Thoracic aorta (tissue), 2 donors: ENCODE results near the gene KRTAP19-1. TPM values are rescaled to one million over a fixed set of nuclear protein-coding genes. Genes with fewer than 3 reads are reported as not detected.

Experiments used
- ATAC-seq: fragments of 150-250 bp; one replicate; pipeline ENCODE4 v1.8.0; 2017; ENCODE audit warnings: low read depth; ENCODE audit not compliant: insufficient number of reproducible peaks, low FRiP score
- DNase-seq: peaks from one replicate; pipeline ENCODE4 v3.0.0-alpha.2; 2020; ENCODE audit warnings: low spot score
- H3K27ac ChIP-seq, 2 donors: fragments of 200-600 bp; sonication (generic); 1 replicate in 1 of 2; 2 replicates in 1 of 2; pipeline ENCODE4 v1.5.1; 2016; ENCODE audit warnings: mild to moderate bottlenecking in 2 of 2, moderate library complexity in 2 of 2
- H3K27me3 ChIP-seq: fragments of 200-600 bp; sonication (generic); replicated peaks from 2 replicates; pipeline ENCODE4 v1.6.0; 2016; ENCODE audit warnings: mild to moderate bottlenecking; ENCODE audit not compliant: insufficient read depth
- H3K36me3 ChIP-seq: fragments of 200-600 bp; sonication (generic); one replicate; pipeline ENCODE4 v1.5.1; 2016
- H3K4me1 ChIP-seq, 2 donors: fragments of 200-600 bp; sonication (generic); 1 replicate in 1 of 2; 2 replicates in 1 of 2; pipeline versions ENCODE4 v1.5.1 to v1.6.0; 2016; ENCODE audit warnings: low read depth in 2 of 2, mild to moderate bottlenecking in 1 of 2; ENCODE audit not compliant: control insufficient read depth in 1 of 2
- H3K4me3 ChIP-seq: fragments of 200-600 bp; sonication (generic); 2 replicates; pipeline ENCODE4 v1.5.1; 2016; ENCODE audit warnings: mild to moderate bottlenecking
- H3K9me3 ChIP-seq: fragments of 200-600 bp; sonication (generic); 2 replicates; pipeline ENCODE4 v1.5.1; 2016
- CTCF ChIP-seq: fragments of 200-600 bp; sonication (generic); IDR thresholded peaks from one replicate; pipeline ENCODE4 v1.5.1; 2019; ENCODE audit warnings: antibody characterized with exemption
- total RNA-seq, 2 donors: library from RNA; depleted of rRNA; stranded (reverse); fragments of >200 nt; gene quantifications; one replicate each; pipeline versions ENCODE4 v1.1.0 to v1.2.3, GENCODE V29; 2016

KRTAP19-1 gene
- total RNA-seq, 2 donors from 2014 or later = not detected

GRCh38 chr21:30430170-30430655, 50.0 kb downstream of the KRTAP19-1 start, which contains the start of gene KRTAP13-4:
Gene KRTAP13-4 (plus strand): TSS chr21:30430220. CDS start chr21:30430276, 56 bp downstream.
- Histone ChIP-seq H3K4me3 (no peak within 1 kb of the TSS), H3K9me3 (no peaks in the 10 kb centered on the region), H3K4me1 (no peaks in the 10 kb centered on the region), H3K27ac (no peak within 1 kb of the TSS), H3K36me3 (no peaks in the 10 kb centered on the region), H3K27me3 (no peaks in the 10 kb centered on the region)
- no peak for TF ChIP-seq CTCF
- ATAC-seq = no peak
- no peak for DNase-seq

Other genes starting within 250 kb of the KRTAP19-1 start
- not detected for gene KRTAP24-1, start 197.4 kb downstream of the KRTAP19-1 start, total RNA-seq
- gene KRTAP25-1, start 190.9 kb downstream of the KRTAP19-1 start, total RNA-seq = not detected
- gene KRTAP26-1, start 160.1 kb downstream of the KRTAP19-1 start, total RNA-seq = not detected
- not detected for gene KRTAP27-1, start 142.7 kb downstream of the KRTAP19-1 start, total RNA-seq
- not detected for gene KRTAP23-1, start 131.8 kb downstream of the KRTAP19-1 start, total RNA-seq
- gene KRTAP13-2, start 108.1 kb downstream of the KRTAP19-1 start, total RNA-seq = not detected
- not detected for gene KRTAP13-1, start 84.3 kb downstream of the KRTAP19-1 start, total RNA-seq
- not detected for gene KRTAP13-3, start 54.4 kb downstream of the KRTAP19-1 start, total RNA-seq
- gene KRTAP13-4, start 50.1 kb downstream of the KRTAP19-1 start, total RNA-seq = not detected
- gene KRTAP15-1, start 40.1 kb downstream of the KRTAP19-1 start, total RNA-seq = not detected
- not detected for gene KRTAP19-2, start 7.1 kb upstream of the KRTAP19-1 start, total RNA-seq
- not detected for gene KRTAP19-3, start 11.6 kb upstream of the KRTAP19-1 start, total RNA-seq
- gene KRTAP19-4, start 16.8 kb upstream of the KRTAP19-1 start, total RNA-seq = not detected
- not detected for gene KRTAP19-5, start 21.8 kb upstream of the KRTAP19-1 start, total RNA-seq
- not detected for gene KRTAP19-6, start 61.5 kb upstream of the KRTAP19-1 start, total RNA-seq
- gene KRTAP19-7, start 80.9 kb upstream of the KRTAP19-1 start, total RNA-seq = not detected
- not detected for gene KRTAP22-2, start 110.0 kb upstream of the KRTAP19-1 start, total RNA-seq
- not detected for gene KRTAP6-3, start 112.1 kb upstream of the KRTAP19-1 start, total RNA-seq
- gene KRTAP6-2, start 118.5 kb upstream of the KRTAP19-1 start, total RNA-seq = not detected
- not detected for gene KRTAP22-1, start 120.7 kb upstream of the KRTAP19-1 start, total RNA-seq
- gene KRTAP6-1, start 133.6 kb upstream of the KRTAP19-1 start, total RNA-seq = not detected
- not detected for gene KRTAP20-1, start 136.1 kb upstream of the KRTAP19-1 start, total RNA-seq
- gene KRTAP20-4, start 140.3 kb upstream of the KRTAP19-1 start, total RNA-seq = not detected
- not detected for gene KRTAP20-2, start 154.8 kb upstream of the KRTAP19-1 start, total RNA-seq
- not detected for gene KRTAP20-3, start 162.5 kb upstream of the KRTAP19-1 start, total RNA-seq
- gene KRTAP21-3, start 238.4 kb upstream of the KRTAP19-1 start, total RNA-seq = not detected